Thyroid gland (tissue), 4 donors: ENCODE data around the gene ZNG1E.
"Not testable (repeated sequence)": the region's sequence is repeated elsewhere in the genome, so short reads cannot be mapped to it uniquely, and the experiment has no call there.

Source experiments
- CTCF ChIP-seq, 6 experiments: fragments of 200-600 bp in 3 of 6; fragments of 450-650 bp in 3 of 6; sonication (generic) in 3 of 6; IDR thresholded peaks; one replicate each; pipeline ENCODE4 v1.5.1; 2016 to 2019; ENCODE audit warnings: antibody characterized with exemption in 6 of 6, mild to moderate bottlenecking in 2 of 6, inconsistent platforms in 1 of 6, moderate library complexity in 1 of 6
- POLR2A ChIP-seq, 2 donors: fragments of 450-650 bp; IDR thresholded peaks; one replicate each; pipeline ENCODE4 v1.6.1; 2017; ENCODE audit warnings: antibody characterized with exemption in 2 of 2, mild to moderate bottlenecking in 2 of 2, moderate library complexity in 1 of 2

- TF ChIP-seq CTCF, POLR2A (IDR thresholded peaks at IDR 0.05): not testable (repeated sequence)
Observed at GRCh38 chr9:65737096-65737564, 61.4 kb downstream of the ZNG1E start, which contains the start of gene FOXD4L4.
